GM21381 (cell line): ENCODE results near the gene SLC9B2.
A peak's percentile ranks its signal among the peaks of the same experiment; 100 is the strongest.

Experiments
- ATAC-seq: cut with Tn5 transposase; IDR thresholded peaks from one replicate; pipeline ENCODE4 v1.9.1; 2021; ENCODE audit warnings: mild to moderate bottlenecking, moderate library complexity; ENCODE audit not compliant: unreplicated experiment

Gene SLC9B2

DNA sequence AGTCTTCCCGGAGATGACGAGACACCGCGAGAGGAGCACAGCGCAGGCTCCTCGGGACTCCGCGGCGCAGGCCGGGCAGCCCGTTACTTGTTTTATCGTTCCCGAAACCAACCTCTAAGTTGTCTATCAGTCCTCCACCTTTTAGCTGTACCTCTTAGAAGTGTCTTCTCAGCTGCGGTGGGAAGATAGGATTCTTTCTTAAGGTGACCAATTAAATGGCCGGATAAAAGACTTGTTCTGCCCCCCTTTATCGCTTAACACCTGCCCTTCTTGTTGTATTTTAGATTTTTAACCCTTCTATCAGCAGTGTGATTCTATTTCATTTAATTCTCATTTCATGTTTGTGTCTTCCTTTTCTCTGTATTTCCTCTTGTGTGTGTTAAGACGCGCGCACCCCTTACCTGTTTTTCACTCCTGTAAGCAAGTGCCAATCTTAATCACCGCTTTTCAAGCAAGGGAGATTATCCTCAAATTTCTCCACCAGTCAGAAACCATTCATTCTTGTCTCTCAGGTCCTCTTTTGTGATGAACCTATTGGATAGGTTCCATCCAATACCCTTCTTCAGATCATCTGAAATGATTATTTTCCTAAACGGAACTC is at the start of gene SLC9B2:
Gene SLC9B2 (minus strand): TSS at position 15 of the 601 bp plus-strand sequence. CDS start 9,211 bp downstream, outside the sequence.
- ATAC-seq, result peak; percentile 50

DNA sequence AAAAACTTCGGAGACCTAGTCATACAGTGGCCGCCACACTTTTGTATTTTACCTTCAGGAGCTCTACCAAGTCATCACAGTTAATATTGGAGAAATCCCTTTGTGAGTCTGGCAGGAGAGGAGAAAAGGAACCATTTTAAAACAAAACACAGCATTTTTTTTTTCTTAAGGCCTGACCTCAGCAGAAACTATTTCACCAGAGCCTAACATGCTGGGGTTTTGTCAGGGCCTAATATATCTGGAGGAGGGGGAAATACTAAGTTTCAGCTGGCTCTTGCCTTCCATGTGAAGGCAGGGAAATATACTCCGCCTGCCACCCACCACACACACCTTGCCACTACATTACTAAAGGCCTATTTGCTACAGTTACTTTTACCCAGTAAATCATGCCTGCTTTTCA is 49.6 kb upstream of the SLC9B2 start:
- no peak for ATAC-seq

- no peak for ATAC-seq
Measured at GRCh38 chr4:103123114-103123513, 46.6 kb upstream of the SLC9B2 start.

DNA sequence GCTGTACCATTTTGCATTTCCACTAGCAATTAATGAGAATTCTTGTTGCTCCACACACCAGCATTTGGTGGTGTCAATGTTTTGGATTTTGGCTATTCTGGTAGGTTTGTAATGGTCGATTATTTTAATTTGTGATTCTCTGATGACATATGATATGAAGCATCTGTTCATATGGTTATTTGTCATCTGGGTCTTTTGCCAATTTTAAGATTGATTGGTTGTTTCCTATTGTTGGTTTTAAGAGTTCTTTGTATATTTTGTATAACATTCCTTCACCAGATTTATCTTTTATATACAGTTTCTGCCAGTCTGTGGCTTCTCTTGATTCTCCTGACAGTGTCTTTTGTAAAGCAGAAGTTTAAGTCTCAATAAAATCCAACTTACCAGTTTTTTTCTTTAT is 41.6 kb upstream of the SLC9B2 start:
- ATAC-seq, result no peak

DNA sequence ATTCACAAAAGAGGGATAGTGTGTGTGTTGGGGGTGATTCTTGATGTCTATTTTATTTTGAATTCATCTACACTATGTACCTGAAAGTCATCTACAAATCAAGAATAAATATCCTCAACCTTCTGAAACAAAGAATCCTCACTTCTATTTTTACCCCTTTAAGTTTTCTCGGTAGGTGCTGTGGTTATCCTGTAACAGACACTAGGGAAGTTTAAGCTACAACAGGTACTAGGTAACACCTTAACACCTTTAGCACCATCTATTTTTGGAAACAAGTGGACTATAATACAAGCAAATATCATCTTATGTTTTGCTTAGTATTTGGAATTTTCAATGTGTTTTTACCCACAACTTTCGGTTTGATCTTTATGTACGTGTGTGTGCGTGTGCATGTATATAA is 35.0 kb upstream of the SLC9B2 start:
- ATAC-seq, result no peak

DNA sequence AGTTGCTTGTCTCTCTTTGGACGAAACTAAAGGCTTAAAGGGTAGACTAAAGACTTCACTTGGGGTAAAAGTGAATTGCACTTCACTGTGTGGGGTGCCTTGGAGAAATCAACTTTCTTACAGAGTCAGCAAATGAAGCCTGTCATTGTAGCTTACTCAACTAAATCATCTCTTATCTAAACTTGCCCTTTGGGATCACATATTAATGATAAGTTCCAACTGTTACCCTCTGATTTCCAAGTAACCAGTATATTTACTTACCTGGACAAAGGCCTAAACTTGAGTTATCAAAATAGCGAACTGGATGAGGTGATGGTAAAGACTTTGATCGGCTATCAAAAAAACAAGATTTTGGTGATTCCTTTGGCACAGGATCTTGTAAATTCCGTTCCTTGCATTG is 32.0 kb upstream of the SLC9B2 start:
- ATAC-seq, result no peak

- ATAC-seq, result no peak
Measured at GRCh38 chr4:103105558-103106356, 29.2 kb upstream of the SLC9B2 start.

DNA sequence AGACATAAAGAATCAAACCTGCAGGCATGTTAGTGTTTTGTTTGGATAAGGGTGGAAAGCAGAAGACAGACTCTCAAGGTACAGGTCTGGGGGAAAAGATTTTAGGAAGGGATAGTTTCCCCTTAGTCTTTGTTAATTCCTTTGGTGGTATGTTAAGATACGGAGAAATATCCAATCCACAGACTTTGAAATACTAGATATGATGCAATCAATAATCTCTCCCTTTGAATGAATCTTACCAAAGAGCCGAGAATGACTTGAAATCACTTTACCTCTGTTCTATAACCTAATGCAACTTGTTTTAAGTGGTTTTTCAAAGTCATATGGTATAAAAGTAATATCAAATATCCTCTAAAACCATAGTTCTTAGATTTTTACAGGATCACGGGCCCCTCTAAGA is 28.3 kb upstream of the SLC9B2 start:
- no peak for ATAC-seq

GRCh38 chr4:103100691-103101090 is 24.1 kb upstream of the SLC9B2 start:
- no peak for ATAC-seq

DNA sequence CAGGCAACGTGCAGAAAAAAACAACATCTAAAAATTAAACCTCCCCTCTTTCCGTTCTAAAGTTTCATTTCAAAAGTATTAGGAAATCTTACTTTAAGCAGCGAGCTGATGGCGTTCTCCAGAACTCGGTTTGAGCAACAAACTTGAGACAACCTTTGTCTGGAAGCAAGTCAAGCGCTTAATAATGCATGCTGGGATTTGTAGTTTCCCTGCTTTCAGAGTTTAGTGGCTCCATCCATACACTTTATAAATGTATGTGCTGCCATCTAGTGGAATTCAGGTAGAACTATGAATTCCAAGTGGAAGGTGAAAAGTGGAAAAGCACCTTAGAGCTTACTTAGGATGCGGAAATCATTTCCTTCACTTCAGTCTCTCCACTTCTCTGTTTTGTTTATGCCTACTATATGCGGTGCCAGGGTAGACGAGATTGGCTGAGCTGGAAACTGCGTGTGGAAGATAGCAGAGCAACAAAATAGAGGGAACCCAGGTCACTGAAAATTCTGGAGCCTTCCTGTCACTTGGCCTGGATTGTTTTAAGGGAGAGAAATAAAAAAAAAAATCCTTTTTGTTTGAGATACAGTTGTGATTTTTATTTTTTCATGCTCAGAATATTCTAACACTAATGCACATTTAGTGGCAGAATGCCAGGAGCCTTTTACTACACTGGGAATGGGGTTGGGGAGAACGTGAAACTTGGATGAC is 23.3 kb upstream of the SLC9B2 start, which contains the start of gene BDH2:
Gene BDH2 (minus strand): TSS at position 144 of the 702 bp plus-strand sequence. CDS start 3,580 bp downstream, outside the sequence.
- ATAC-seq, result peak; percentile 98

DNA sequence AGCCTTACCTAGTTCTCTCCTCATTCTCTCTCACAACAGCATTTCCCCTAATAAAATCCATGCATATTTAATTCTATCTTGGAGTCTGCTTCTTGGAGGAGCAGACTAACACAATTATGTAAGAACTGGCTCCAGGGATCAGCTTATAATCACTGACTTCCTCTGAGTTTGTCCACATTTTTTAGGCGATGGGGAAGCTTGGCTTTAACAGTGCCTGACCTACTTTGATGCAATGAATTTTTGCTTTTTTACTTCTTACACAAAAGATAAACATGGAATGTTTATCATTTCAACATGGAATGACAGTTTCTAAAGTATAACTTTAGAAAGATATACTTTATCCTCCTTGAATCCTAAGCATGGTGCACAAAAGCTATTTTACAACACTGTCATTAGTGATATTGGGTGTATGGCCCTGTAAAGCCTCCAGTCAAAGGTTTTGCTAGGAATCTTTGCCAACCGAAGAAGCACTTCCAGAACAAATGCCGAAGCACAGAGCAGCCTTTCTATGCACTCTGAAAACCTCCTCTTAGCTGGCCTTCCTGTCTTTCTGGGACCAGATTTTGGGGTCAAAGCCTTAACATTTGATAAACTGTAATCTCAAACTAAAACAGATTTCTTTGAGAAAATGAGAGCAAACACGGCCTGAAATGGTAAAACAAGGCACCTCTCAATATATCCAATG is 22.3 kb upstream of the SLC9B2 start:
- ATAC-seq, result no peak

GRCh38 chr4:103098341-103098740 is 21.8 kb upstream of the SLC9B2 start:
- ATAC-seq, result no peak

- no peak for ATAC-seq
Measured at GRCh38 chr4:103097112-103097511, 20.6 kb upstream of the SLC9B2 start.

DNA sequence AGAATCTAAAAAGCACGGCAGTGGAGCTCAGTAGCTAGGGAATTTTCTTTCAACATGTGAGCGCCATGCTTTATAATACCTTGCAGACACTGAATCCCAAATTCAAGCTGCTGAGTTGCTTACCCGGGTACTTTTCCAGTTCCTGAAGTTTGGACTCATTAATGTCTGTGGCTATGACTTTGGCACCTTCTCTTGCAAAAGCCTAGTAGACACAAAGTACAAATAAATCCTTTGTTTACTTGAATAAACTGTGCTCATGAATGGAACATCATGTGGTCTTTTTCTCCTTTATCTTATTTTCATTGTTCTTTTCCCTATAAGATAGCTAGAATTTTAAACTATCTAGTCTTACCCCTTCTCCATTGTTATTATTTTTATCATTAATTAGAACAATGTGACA is 18.5 kb upstream of the SLC9B2 start:
- no peak for ATAC-seq

DNA sequence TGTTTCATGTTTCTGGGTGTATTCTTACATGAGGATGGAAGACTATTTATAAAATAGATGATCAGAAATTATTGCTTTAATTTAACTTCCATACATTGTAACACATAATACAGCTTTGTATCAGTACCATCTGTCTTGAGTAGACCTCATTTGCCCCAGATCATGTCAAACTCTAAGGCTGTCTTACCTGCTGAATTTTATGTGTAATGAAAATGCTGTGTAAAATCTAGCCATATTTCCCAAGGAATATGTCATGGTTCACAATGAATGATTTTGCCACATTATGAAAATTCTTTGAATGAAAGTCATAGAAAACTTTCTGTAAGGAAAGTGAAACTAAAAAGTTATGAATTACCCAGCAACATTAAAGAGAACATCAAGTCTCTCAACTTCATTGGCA is 15.7 kb upstream of the SLC9B2 start:
- no peak for ATAC-seq

- ATAC-seq, result peak; percentile 80
Measured at GRCh38 chr4:103091601-103092223, 15.2 kb upstream of the SLC9B2 start.

DNA sequence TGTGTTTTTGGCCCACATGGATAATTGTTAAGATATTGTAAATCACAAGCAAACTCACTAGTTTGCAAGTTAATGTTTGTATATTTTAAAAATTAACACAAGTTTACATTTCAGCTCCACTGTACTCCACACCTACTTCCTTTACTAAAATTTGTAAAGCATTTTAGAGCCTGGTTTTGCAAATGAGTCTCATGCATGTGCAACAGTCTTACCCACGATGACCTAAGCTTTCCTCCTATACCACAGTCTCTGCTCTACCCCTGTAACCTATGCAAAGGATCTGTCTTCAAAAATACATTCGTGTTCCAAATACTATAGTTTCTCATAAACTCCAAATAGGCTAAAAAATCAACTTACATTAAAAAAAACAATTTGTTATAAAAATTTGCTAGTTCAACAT is 12.9 kb upstream of the SLC9B2 start:
- no peak for ATAC-seq

DNA sequence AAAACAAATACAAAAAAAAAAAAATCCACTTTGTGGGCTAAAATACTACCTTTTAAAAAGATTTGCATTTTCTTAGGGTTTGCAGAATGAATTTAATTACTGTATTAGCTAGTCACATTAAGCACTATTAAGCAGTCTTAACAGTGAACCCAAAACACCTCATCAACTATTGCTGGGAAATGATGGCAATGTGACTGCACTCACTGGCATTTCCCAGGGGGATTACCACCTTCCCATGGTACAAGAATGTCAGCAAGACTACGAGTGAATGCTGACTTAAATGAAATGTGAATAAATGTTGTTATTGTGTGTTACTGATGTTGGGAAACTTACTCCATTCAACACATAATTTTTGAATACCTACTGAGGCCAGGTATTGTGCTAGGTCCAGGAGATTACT is 10.0 kb upstream of the SLC9B2 start:
- no peak for ATAC-seq

- no peak for ATAC-seq
Measured at GRCh38 chr4:103085555-103086196, 9.1 kb upstream of the SLC9B2 start.

DNA sequence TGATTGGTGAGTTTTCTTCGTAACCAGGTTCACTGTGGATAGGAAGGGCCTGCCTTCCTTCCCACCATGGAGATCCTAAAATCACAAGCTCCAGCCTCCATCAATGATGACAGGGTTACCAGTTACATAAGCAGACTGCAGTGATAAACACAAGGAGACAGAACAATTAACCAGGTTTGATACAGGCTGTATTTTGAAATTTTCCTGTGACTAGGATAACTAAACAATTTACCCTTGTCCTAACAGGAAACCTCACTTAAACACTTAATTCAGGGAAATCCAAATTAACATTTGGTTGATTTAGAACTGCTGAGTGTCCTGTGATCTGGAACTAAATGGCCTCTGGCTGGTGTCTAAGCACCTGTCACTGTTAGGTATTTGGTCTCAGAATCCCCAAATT is 3.1 kb upstream of the SLC9B2 start:
- no peak for ATAC-seq
